Uterus (tissue), 4 donors: ENCODE measurements around the gene C1orf146. TPM values are rescaled to one million over a fixed set of nuclear protein-coding genes. Genes with fewer than 3 reads are reported as not detected.

Experiments used
- DNase-seq, 2 donors: peaks; one replicate each; pipeline ENCODE4 v3.0.0-alpha.2; 2019 to 2020
- H3K27ac ChIP-seq, 2 donors: fragments of 200-600 bp; sonication (generic); 1 replicate in 1 of 2; 2 replicates in 1 of 2; pipeline ENCODE4 v1.5.1; 2016 to 2018
- H3K27me3 ChIP-seq, 2 donors: fragments of 200-600 bp; sonication (generic); one replicate each; pipeline ENCODE4 v1.5.1; 2018 to 2019; ENCODE audit warnings: control low read depth in 1 of 2
- H3K36me3 ChIP-seq, 2 donors: fragments of 200-600 bp; sonication (generic); one replicate each; pipeline ENCODE4 v1.5.1; 2019; ENCODE audit warnings: control low read depth in 1 of 2
- H3K4me1 ChIP-seq, 2 donors: fragments of 200-600 bp; sonication (generic); one replicate each; pipeline ENCODE4 v1.5.1; 2018 to 2019; ENCODE audit warnings: control low read depth in 1 of 2
- H3K4me3 ChIP-seq, 2 donors: fragments of 200-600 bp; sonication (generic); 1 replicate in 1 of 2; 2 replicates in 1 of 2; pipeline ENCODE4 v1.5.1; 2018 to 2019; ENCODE audit warnings: mild to moderate bottlenecking in 1 of 2
- H3K9me3 ChIP-seq, 2 donors: fragments of 200-600 bp; sonication (generic); one replicate each; pipeline ENCODE4 v1.5.1; 2019; ENCODE audit warnings: control low read depth in 1 of 2
- POLR2A ChIP-seq, 2 donors: fragments of 450-650 bp; IDR thresholded peaks; one replicate each; pipeline ENCODE4 v1.6.1; 2016; ENCODE audit warnings: antibody characterized with exemption in 2 of 2, mild to moderate bottlenecking in 1 of 2, moderate library complexity in 1 of 2
- intact Hi-C: fragments of 100-400 bp; cut with DNase I; formaldehyde crosslinking; loops from one replicate; pipeline ENCODE4 v1.15.1; 2023; ENCODE audit warnings: low total_unique reads
- total RNA-seq, 4 donors: library from RNA; depleted of rRNA in 3 of 4; stranded (reverse); fragments of >200 nt in 3 of 4; gene quantifications; one replicate each; pipeline versions ENCODE4 v1.1.0 to v1.2.4, GENCODE V29; 2014 to 2023
- TF ChIP-seq, protein P1 (sequence below), 4 experiments: fragments of 200-600 bp in 2 of 4; fragments of 450-650 bp in 2 of 4; sonication (generic) in 2 of 4; IDR thresholded peaks; one replicate each; pipeline ENCODE4 v1.5.1; 2016 to 2019; ENCODE audit warnings: antibody characterized with exemption in 4 of 4, mild to moderate bottlenecking in 2 of 4, moderate library complexity in 1 of 4
- donor health status: DM: yes; HTN: yes; CAD: no.

The C1orf146 gene
- total RNA-seq, 4 donors from 2014 or later = not detected

DNA sequence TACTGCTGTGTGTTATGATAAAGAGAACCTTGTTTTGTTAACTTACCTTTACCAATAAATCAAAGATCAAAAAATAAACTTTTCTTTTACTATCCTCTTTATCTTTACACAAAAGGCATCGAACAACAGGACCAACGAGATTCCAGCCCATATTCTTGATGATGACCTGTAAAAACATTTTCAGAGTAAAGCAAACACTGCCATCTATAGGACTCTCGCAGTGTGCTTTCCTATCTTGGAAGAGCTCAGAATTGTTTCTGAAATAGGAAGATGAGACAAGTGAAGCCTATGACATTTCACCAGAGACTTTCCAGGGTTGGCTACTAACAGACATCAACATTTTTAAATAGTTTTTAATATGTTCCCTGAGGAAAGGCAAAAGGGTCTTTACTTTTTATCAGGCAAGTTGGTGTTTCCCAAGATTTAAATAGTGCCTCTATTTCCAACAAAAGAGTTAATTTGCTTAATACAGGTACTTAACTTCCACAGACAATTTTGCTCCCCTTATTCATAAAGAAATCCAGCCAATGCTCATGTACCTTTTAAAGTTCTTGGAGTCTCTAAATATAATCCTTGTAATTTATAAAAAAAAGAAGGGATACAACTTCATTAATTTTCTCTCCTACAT is 73.8 kb downstream of the C1orf146 start:
- no peak overlapping the region for H3K4me3 ChIP-seq
- no peak for DNase-seq
- no peak for TF ChIP-seq POLR2A (IDR thresholded peaks at IDR 0.05)
- TF ChIP-seq, protein P1, sequence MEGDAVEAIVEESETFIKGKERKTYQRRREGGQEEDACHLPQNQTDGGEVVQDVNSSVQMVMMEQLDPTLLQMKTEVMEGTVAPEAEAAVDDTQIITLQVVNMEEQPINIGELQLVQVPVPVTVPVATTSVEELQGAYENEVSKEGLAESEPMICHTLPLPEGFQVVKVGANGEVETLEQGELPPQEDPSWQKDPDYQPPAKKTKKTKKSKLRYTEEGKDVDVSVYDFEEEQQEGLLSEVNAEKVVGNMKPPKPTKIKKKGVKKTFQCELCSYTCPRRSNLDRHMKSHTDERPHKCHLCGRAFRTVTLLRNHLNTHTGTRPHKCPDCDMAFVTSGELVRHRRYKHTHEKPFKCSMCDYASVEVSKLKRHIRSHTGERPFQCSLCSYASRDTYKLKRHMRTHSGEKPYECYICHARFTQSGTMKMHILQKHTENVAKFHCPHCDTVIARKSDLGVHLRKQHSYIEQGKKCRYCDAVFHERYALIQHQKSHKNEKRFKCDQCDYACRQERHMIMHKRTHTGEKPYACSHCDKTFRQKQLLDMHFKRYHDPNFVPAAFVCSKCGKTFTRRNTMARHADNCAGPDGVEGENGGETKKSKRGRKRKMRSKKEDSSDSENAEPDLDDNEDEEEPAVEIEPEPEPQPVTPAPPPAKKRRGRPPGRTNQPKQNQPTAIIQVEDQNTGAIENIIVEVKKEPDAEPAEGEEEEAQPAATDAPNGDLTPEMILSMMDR (IDR thresholded peaks at IDR 0.05) = peak; percentile 40 to 65 (median 51)
- no peaks in the 10 kb centered on the region for H3K9me3 ChIP-seq
- H3K27ac ChIP-seq = no peak overlapping the region
- no peaks in the 10 kb centered on the region for H3K4me1 ChIP-seq
- H3K36me3 ChIP-seq = no peaks in the 10 kb centered on the region
- intact Hi-C loops = no loop called here
- no peaks in the 10 kb centered on the region for H3K27me3 ChIP-seq

Other genes starting within 250 kb of the C1orf146 start
- gene EPHX4, start 187.9 kb upstream of the C1orf146 start, total RNA-seq = 1 to 10 TPM in 2 of 4 donors, not detected in 2; 1.5 to 2.6 TPM
- not detected for gene SETSIP, start 142.5 kb upstream of the C1orf146 start, total RNA-seq
- gene BTBD8, start 137.6 kb upstream of the C1orf146 start, total RNA-seq = 10 to 100 TPM in 1 of 4 donors, 1 to 10 TPM in 3; 3.7 to 15.2 (median 4.5) TPM
- gene GLMN, start 81.1 kb downstream of the C1orf146 start, total RNA-seq = 10 to 100 TPM in 3 of 4 donors, 1 to 10 TPM in 1; 2.0 to 24.6 (median 13.4) TPM
- gene RPAP2, start 81.1 kb downstream of the C1orf146 start, total RNA-seq = 100 to 1,000 TPM in 1 of 4 donors, 10 to 100 TPM in 2, 1 to 10 TPM in 1; 7.6 to 131 (median 54.9) TPM